GM21825 (cell line): ENCODE results near the gene COL27A1.
"Not testable (repeated sequence)": the region's sequence is repeated elsewhere in the genome, so short reads cannot be mapped to it uniquely, and the experiment has no call there.

ENCODE experiments used
- ATAC-seq: cut with Tn5 transposase; IDR thresholded peaks from one replicate; pipeline ENCODE4 v1.9.1; 2021; ENCODE audit warnings: mild to moderate bottlenecking, moderate library complexity; ENCODE audit not compliant: unreplicated experiment

Gene COL27A1

GRCh38 chr9:114331229-114332195 lies 176.2 kb downstream of the COL27A1 start:
- ATAC-seq: not testable (repeated sequence)

GRCh38 chr9:114332474-114333040 lies 177.2 kb downstream of the COL27A1 start:
- ATAC-seq: not testable (repeated sequence)

GRCh38 chr9:114333718-114334117 lies 178.4 kb downstream of the COL27A1 start:
- not testable (repeated sequence) for ATAC-seq

GRCh38 chr9:114334490-114334889 lies 179.2 kb downstream of the COL27A1 start:
- no peak for ATAC-seq

- no peak for ATAC-seq
Measured at GRCh38 chr9:114335745-114336144, 180.4 kb downstream of the COL27A1 start.

- ATAC-seq: no peak
Measured at GRCh38 chr9:114336157-114336556, 180.8 kb downstream of the COL27A1 start.

- ATAC-seq: no peak
Measured at GRCh38 chr9:114336699-114337395, 181.5 kb downstream of the COL27A1 start.

- no peak for ATAC-seq
Measured at GRCh38 chr9:114338187-114338586, 182.8 kb downstream of the COL27A1 start.

- no peak for ATAC-seq
Measured at GRCh38 chr9:114339130-114339908, 184.0 kb downstream of the COL27A1 start.

- no peak for ATAC-seq
Measured at GRCh38 chr9:114341152-114341830, 186.0 kb downstream of the COL27A1 start.

GRCh38 chr9:114341991-114342390 lies 186.7 kb downstream of the COL27A1 start:
- no peak for ATAC-seq

GRCh38 chr9:114342755-114343440 lies 187.6 kb downstream of the COL27A1 start:
- ATAC-seq: no peak

GRCh38 chr9:114343471-114344187 lies 188.3 kb downstream of the COL27A1 start:
- no peak for ATAC-seq

- no peak for ATAC-seq
Measured at GRCh38 chr9:114344188-114344566, 188.8 kb downstream of the COL27A1 start.

GRCh38 chr9:114344692-114345091 lies 189.4 kb downstream of the COL27A1 start:
- no peak for ATAC-seq

GRCh38 chr9:114345493-114346065 lies 190.2 kb downstream of the COL27A1 start:
- ATAC-seq: no peak

GRCh38 chr9:114346146-114346545 lies 190.8 kb downstream of the COL27A1 start:
- ATAC-seq: no peak

GRCh38 chr9:114347675-114348074 lies 192.3 kb downstream of the COL27A1 start:
- ATAC-seq: no peak
